Progenitor cell of endocrine pancreas (in vitro differentiated cells): ENCODE measurements around the gene DPP3. TPM values are rescaled to one million over a fixed set of nuclear protein-coding genes. Genes with fewer than 3 reads are reported as not detected.

ENCODE experiments used
- DNase-seq: peaks from one replicate; pipeline ENCODE4 v3.0.0; 2021; ENCODE audit warnings: low spot score; ENCODE audit not compliant: unreplicated experiment
- H3K27ac Mint-ChIP-seq: 2 replicates; pipeline ENCODE4 v1.8.0; 2021; ENCODE audit warnings: mild to moderate bottlenecking, moderate library complexity, mixed read lengths
- H3K27me3 Mint-ChIP-seq: 2 replicates; pipeline ENCODE4 v1.8.0; 2021; ENCODE audit warnings: mixed read lengths
- H3K36me3 Mint-ChIP-seq: 2 replicates; pipeline ENCODE4 v1.8.0; 2022; ENCODE audit warnings: mixed read lengths; ENCODE audit not compliant: insufficient read depth
- H3K4me1 Mint-ChIP-seq: 2 replicates; pipeline ENCODE4 v1.8.0; 2021; ENCODE audit warnings: low read depth, mixed read lengths
- H3K4me3 Mint-ChIP-seq: 2 replicates; pipeline ENCODE4 v1.8.0; 2021; ENCODE audit warnings: low read depth, mild to moderate bottlenecking, moderate library complexity, mixed read lengths
- H3K9me3 Mint-ChIP-seq: 2 replicates; pipeline ENCODE4 v1.8.0; 2021; ENCODE audit warnings: low read depth, mixed read lengths
- total RNA-seq: library from RNA; stranded (reverse); gene quantifications from 2 replicates; pipeline ENCODE4 v1.2.1, GENCODE V29; 2021
- TF ChIP-seq, protein P1 (sequence below): fragments of 200-600 bp; sonication (generic); IDR thresholded peaks from one replicate; pipeline ENCODE4 v1.5.0; 2021; ENCODE audit warnings: antibody characterized with exemption, mild to moderate bottlenecking; ENCODE audit not compliant: unreplicated experiment

Gene DPP3
- total RNA-seq, 1 donor from 2014 or later, result 78.7 TPM

DNA sequence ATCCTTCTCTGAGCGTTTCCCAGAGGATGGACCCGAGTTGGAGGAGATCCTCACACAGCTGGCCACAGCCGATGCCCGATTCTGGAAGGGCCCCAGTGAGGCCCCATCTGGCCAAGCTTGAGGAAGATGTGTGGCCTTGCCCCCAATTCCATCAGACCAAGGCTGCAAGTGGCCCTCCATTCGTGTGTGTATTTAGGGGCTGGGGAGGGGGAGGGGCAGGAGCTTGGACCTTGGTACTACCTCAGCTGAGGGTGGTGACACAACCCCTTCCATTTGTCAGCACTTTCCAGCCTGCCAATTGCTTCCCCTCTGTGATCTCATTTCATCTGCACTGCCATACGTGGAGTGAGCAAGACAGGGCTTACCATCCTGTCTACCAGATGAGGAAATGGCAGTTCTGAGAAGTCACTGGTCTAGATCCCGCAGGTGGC, 28.9 kb downstream of the DPP3 start:
- Mint-ChIP-seq H3K36me3 (peaks cover 11% of the 10 kb centered on the region), H3K4me3 (no peak overlapping the region), H3K4me1 (peaks cover 7% of the 10 kb centered on the region), H3K27me3 (no peaks in the 10 kb centered on the region), H3K9me3 (no peaks in the 10 kb centered on the region), H3K27ac (no peak overlapping the region)
- TF ChIP-seq, protein P1, sequence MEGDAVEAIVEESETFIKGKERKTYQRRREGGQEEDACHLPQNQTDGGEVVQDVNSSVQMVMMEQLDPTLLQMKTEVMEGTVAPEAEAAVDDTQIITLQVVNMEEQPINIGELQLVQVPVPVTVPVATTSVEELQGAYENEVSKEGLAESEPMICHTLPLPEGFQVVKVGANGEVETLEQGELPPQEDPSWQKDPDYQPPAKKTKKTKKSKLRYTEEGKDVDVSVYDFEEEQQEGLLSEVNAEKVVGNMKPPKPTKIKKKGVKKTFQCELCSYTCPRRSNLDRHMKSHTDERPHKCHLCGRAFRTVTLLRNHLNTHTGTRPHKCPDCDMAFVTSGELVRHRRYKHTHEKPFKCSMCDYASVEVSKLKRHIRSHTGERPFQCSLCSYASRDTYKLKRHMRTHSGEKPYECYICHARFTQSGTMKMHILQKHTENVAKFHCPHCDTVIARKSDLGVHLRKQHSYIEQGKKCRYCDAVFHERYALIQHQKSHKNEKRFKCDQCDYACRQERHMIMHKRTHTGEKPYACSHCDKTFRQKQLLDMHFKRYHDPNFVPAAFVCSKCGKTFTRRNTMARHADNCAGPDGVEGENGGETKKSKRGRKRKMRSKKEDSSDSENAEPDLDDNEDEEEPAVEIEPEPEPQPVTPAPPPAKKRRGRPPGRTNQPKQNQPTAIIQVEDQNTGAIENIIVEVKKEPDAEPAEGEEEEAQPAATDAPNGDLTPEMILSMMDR, result no peak
- no peak for DNase-seq

DNA sequence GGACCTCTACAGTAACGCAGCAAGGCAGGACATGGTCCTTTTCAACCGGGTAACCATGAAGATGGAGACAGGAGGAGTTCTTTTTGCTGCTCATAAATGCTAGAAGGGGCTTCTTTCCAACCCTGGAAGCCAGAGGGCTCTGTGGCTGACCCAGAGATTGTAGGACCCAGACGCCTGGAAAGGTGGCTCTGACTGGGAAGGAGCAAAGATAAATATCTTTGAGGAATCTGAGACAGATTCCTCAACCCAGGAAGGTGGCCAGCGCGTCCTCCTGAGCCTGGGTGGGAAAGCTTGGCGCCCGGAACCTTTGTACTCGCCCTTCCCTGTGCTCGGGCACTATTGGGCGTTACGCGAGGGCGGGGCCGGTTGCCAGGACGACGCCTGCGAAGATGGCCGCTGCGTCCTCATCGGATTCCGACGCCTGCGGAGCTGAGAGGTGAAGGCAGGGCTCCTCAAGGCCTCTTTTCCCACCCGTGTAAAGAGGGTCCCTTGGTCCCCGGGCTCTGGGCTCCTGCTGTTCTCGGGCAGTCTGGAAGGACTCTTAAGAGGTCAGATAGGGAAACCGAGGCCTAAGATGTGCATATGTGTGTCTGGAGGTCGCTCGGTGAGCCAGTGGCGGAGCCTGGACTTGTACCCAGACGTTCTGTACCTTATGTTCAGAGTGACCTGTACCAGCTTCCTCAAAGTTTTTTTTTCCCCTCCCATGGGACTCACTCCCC, 30.2 kb downstream of the DPP3 start, which contains the start of gene BBS1:
BBS1 (plus strand) TSS at position 365 of the 719 bp plus-strand sequence; CDS start at position 390, 25 bp downstream.
- H3K27ac Mint-ChIP-seq, result peak within 1 kb of the TSS; percentile 95
- TF ChIP-seq, protein P1, result no peak
- peak within 1 kb of the TSS; percentile 96 for H3K4me3 Mint-ChIP-seq
- H3K4me1 Mint-ChIP-seq, result peaks cover 7% of the 10 kb centered on the region
- no peaks in the 10 kb centered on the region for H3K9me3 Mint-ChIP-seq
- peak; percentile 72 for DNase-seq
- H3K27me3 Mint-ChIP-seq, result no peaks in the 10 kb centered on the region
- peaks cover 14% of the 10 kb centered on the region for H3K36me3 Mint-ChIP-seq

DNA sequence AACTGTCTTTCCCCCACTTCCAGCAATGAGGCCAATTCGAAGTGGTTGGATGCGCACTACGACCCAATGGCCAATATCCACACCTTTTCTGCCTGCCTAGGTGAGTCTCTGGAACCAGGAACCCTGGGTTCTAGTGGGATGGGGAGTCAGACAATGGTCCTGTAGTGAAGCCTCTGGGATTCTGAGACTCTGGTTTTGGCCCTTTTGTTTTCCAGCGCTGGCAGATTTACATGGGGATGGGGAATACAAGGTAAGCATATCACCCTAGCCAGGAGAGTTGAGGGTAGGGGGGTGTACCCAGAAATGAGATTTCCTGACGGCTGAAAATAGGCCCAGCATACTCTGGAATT, 30.7 kb downstream of the DPP3 start:
- TF ChIP-seq, protein P1, result no peak
- peak overlapping the region; percentile 95 for H3K27ac Mint-ChIP-seq
- no peaks in the 10 kb centered on the region for H3K9me3 Mint-ChIP-seq
- peaks cover 7% of the 10 kb centered on the region for H3K4me1 Mint-ChIP-seq
- H3K27me3 Mint-ChIP-seq, result no peaks in the 10 kb centered on the region
- peaks cover 14% of the 10 kb centered on the region for H3K36me3 Mint-ChIP-seq
- DNase-seq, result no peak
- H3K4me3 Mint-ChIP-seq, result peak overlapping the region; percentile 96

DNA sequence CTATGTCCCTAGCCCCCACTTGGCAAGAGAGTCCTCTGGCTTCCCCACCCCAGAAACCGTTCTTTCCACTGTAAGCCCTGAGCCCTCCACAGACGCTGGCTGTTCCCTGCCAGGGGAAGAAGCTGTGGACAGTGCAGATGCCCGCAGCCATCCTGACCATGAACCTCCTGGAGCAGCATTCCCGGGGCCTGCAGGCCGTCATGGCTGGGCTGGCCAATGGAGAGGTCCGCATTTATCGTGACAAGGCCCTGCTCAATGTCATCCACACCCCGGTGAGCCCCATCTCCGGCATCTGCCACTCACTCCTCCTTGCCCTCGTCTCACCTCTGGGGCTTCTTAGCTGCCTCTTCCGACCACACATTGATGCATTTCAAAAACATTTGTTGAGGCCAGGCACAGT, 43.4 kb downstream of the DPP3 start:
- Mint-ChIP-seq H3K36me3 (peaks cover 13% of the 10 kb centered on the region), H3K27ac (no peak overlapping the region), H3K4me3 (no peak overlapping the region), H3K9me3 (no peaks in the 10 kb centered on the region), H3K27me3 (no peaks in the 10 kb centered on the region), H3K4me1 (no peaks in the 10 kb centered on the region)
- DNase-seq, result no peak
- TF ChIP-seq, protein P1, result no peak

DNA sequence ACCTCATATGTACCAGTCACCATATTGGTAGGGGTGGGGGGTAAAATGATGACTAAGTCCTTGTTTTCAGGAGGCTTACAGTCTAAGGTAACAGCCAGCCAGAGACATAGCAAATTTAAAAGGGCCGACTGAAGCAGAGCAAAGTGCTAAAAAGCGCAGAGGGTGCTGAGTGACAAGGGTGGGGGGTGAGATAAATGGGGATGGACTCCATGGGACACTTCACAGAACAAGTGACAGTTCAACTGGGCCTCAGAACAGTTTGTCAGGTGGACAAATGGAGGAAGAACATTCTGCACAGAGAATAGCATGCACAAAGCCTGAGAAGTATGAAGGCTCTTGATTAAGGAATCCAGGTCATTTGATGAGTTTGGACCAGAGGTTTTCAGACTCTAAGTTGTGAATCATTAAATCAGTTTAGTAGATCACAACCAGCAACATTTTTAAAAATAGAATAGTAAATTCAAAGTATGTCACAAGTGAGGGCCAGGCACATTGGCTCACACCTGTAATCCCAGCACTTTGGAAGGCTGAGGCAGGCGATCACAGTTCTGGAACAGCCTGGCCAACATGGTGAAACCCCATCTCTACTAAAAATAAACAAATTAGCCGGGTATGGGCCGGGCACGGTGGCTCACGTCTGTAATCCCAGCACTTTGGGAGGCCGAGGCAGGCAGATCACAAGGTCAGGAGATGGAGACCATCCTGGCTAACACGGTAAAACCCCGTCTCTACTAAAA, 44.2 kb downstream of the DPP3 start:
- no peaks in the 10 kb centered on the region for H3K27me3 Mint-ChIP-seq
- peaks cover 11% of the 10 kb centered on the region for H3K36me3 Mint-ChIP-seq
- H3K4me1 Mint-ChIP-seq, result no peaks in the 10 kb centered on the region
- TF ChIP-seq, protein P1, result no peak
- no peak for DNase-seq
- no peak overlapping the region for H3K4me3 Mint-ChIP-seq
- H3K9me3 Mint-ChIP-seq, result no peaks in the 10 kb centered on the region
- no peak overlapping the region for H3K27ac Mint-ChIP-seq
